ENCODE results near the gene EPHB1. TPM values are rescaled to one million over a fixed set of nuclear protein-coding genes. Genes with fewer than 3 reads are reported as not detected.
"Not testable (repeated sequence)": the region's sequence is repeated elsewhere in the genome, so short reads cannot be mapped to it uniquely, and the experiment has no call there.

The EPHB1 gene
- total RNA-seq, 1 experiment from 2014 or later = not detected

DNA sequence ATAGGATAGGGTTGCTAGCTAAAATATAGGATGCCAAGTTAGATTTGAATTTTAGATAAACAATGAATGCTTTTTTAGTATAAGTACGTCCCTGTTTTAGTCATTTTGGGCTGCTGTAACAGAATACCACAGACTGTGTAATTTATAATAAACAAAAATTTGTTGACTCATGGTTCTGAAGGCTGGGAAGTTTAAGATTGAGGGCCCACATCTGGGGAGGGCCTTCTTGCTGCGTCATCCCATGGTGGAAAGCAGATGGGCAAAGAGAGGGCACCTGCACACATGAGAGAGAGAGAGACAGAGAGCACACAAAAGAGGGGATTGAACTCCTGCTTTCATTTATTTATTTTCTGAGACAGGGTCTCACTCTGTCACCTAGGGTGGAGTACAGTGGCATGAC lies 246.5 kb downstream of the EPHB1 start:
- in situ Hi-C loops (cut with HindIII; ENCODE audit: low sequenced_read_pairs) = no loop called here
- DNase-seq (ENCODE audit: low spot score) = no peak

DNA sequence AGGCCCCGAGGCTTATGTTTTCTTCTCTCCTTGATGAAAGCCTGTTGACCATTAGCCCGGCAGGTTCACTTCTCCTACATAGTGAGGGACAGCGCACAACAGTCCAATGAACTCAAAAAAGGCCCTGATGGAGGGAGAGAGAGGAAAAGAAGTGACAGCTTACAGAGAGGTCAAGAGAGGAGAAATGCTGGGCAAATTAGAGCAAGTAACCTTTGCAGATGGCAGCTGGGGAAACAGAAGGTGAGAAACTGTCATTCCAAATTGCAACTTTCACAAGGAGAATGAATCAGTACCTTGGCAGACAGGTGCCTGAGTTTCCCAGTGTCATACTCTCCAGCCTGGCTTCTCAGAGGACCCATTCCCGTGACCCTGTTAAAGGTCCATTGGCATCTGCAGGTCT lies 252.0 kb downstream of the EPHB1 start:
- peak; percentile 83 for DNase-seq (ENCODE audit: low spot score)
- in situ Hi-C loops (cut with HindIII; ENCODE audit: low sequenced_read_pairs) = no loop called here

- in situ Hi-C loops (cut with HindIII; ENCODE audit: low sequenced_read_pairs) = no loop called here
- DNase-seq (ENCODE audit: low spot score) = no peak
Observed at GRCh38 chr3:135050536-135050935, 255.5 kb downstream of the EPHB1 start.

GRCh38 chr3:135051409-135051973 lies 256.4 kb downstream of the EPHB1 start:
- DNase-seq (ENCODE audit: low spot score) = no peak
- in situ Hi-C loops (cut with HindIII; ENCODE audit: low sequenced_read_pairs) = no loop called here

GRCh38 chr3:135055449-135055848 lies 260.4 kb downstream of the EPHB1 start:
- in situ Hi-C loops (cut with HindIII; ENCODE audit: low sequenced_read_pairs) = no loop called here

DNA sequence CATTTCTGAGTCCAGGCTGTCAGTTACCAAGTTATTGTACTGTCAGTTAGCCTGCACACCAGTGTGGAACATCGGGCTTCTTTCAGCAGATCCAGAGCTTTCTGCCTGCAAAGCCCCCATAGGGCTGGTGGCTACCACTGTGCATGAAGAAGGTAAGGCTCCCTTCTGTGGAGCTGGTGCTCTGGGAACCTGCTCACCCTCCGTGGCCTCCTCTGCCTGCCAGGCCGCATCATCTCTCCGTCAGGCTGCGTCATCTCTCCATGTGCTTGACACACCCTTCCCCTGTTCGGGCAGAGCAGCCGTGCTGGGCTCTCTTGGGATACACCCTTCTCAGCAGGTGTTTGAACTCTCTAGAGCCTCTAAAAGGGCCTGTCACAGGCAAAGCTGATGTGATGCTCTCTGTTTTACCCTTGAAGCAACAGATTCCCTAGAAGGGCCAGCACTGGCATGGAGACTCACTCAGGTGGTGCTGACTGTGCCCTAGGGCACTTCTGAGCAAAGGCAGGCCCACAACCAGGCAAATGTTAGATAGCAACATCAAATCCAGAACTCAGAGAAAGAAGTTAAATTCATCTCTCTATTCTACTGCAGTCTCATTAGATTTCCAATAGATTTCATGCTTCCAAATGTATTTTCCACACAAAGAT lies 261.1 kb downstream of the EPHB1 start:
- DNase-seq (ENCODE audit: low spot score) = no peak
- in situ Hi-C loops (cut with HindIII; ENCODE audit: low sequenced_read_pairs) = no loop called here

More at GRCh38 chr3:135055449-135055848, 260.4 kb downstream of the EPHB1 start:
- peak; percentile 54 for DNase-seq (ENCODE audit: low spot score)

DNA sequence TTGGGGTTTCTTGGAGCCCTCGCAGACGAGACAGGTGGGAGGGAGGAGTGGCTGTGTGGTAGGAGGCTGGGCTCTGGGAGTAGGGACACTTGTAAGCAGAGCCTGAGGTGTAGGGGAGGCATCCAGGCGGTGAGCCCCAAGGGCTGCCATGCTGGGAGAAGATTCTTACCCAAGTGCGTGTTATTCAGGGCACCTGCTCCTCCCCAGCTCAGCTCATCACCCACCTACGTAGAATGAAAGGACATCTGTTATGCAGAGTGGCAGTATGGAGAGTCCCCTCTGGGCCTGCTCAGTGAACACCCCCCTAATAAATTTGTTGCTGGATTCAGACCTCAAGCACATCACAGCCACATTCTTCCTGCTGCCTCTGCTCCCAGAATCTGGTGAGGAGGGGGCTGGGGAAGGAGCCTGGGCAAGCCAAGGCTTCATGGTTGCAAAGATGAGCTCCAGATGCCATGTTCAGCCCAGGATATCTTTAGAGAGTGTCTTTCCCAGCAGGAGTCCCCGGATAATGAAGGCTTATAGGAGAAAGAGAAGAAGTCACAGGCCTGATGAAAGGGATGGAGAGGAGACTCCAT lies 261.8 kb downstream of the EPHB1 start:
- in situ Hi-C loops (cut with HindIII; ENCODE audit: low sequenced_read_pairs) = no loop called here
- DNase-seq (ENCODE audit: low spot score) = no peak

- in situ Hi-C loops (cut with HindIII; ENCODE audit: low sequenced_read_pairs) = no loop called here
Observed at GRCh38 chr3:135057996-135058395, 262.9 kb downstream of the EPHB1 start.

DNA sequence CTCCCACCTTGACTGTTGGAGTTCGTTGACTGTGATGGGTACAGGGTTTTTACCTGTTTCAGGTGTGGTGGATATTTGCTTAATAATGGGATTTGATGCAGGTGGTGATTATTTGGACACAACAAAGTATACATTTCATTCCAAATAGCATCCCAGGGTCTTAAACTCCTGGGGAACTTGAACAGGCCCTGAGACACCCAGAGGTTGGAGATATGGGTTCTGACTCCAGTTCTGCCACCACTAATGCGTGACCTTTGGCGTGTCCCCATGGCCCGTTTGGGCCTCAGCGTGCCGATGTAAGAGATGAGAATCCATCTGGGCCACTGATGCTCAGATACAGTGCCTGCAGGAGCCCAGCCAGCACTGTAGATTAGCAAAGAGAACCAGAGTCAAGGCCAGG lies 264.5 kb downstream of the EPHB1 start:
- in situ Hi-C loops (cut with HindIII; ENCODE audit: low sequenced_read_pairs) = no loop called here
- DNase-seq (ENCODE audit: low spot score) = peak; percentile 58

More at GRCh38 chr3:135057996-135058395, 262.9 kb downstream of the EPHB1 start:
- DNase-seq (ENCODE audit: low spot score) = no peak

GRCh38 chr3:135066844-135067727 lies 272.0 kb downstream of the EPHB1 start:
- DNase-seq (ENCODE audit: low spot score); in situ Hi-C loops (cut with HindIII; ENCODE audit: low sequenced_read_pairs): not testable (repeated sequence)

DNA sequence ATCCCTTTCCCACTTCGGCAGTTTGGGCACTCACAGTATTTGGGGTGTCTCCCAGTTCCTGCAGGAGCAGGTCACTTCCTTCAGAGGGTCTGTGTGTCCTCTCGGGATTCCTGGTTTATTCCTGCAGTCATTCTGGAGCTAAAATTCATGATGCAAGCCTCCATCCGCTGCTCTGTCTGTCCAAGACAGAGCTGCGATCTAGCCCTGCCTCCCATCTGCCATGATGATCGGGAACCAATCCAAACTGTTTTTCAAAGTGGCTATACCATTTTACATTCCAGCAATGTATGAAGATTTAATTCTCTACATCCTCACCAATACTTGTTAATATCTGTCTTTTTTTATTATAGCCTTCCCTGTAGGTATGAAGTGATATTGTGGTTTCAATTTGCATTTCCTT lies 273.0 kb downstream of the EPHB1 start:
- in situ Hi-C loops (cut with HindIII; ENCODE audit: low sequenced_read_pairs) = no loop called here

DNA sequence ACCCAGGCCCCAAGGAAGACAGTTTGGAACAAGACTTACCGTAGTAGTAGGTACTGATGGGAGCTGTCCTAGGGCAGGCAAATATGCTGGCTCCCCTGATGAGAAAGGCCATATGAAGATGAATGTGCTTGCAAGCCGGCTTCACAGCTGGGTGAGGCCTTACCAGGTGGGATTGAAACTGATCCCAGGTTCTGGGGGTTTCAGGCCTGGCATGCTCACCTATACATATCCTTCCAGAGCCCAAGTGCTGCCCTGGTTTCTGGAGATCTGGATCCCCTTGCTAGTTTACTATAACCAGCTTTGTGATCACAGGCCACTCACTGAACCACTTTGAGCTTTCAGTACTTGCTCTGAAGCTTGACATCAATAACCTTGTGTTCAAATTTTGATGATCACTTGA lies 274.3 kb downstream of the EPHB1 start:
- in situ Hi-C loops (cut with HindIII; ENCODE audit: low sequenced_read_pairs) = no loop called here
- DNase-seq (ENCODE audit: low spot score) = no peak

More for the DNA sequence above, 273.0 kb downstream of the EPHB1 start:
- no peak for DNase-seq (ENCODE audit: low spot score)

DNA sequence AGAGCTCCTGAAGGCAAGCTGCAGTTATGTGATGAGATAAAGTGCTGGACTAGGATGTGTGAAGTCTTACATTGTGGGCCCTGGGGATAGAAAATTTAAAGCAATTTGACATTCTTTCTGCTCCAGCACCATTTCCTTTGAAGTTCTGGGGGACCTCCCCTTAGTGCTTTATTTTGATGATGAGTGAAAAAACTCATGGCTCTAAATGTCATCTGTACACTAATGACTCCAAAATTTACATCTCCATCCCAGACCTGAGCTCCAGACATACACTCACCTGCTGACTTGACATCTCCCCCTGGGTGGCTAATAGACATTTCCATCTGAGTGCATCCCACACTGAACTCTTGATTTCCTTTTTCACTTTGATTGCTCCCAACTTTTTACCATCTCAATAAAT lies 276.4 kb downstream of the EPHB1 start:
- no peak for DNase-seq (ENCODE audit: low spot score)
- in situ Hi-C loops (cut with HindIII; ENCODE audit: low sequenced_read_pairs) = no loop called here

- no peak for DNase-seq (ENCODE audit: low spot score)
- in situ Hi-C loops (cut with HindIII; ENCODE audit: low sequenced_read_pairs) = no loop called here
Observed at GRCh38 chr3:135072431-135072830, 277.4 kb downstream of the EPHB1 start.

GRCh38 chr3:135075157-135075556 lies 280.1 kb downstream of the EPHB1 start:
- no peak for DNase-seq (ENCODE audit: low spot score)
- in situ Hi-C loops (cut with HindIII; ENCODE audit: low sequenced_read_pairs) = no loop called here

DNA sequence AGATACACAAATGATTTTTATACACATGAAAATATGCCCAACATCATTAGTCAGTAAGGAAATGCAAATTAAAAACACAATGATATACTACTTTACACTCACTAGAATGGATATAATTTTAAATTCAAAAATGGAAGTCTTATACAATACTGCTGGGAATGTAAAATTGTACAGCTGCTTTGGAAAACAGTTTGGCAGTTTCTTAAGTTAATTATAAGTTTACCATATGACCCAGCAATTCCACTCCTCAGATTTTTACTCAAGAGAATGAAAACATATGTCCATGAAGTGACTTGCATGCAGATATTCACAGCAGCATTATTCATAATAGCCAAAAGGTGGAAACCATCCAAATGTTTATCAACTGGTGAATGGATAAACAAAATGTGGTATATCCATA lies 281.3 kb downstream of the EPHB1 start:
- in situ Hi-C loops (cut with HindIII; ENCODE audit: low sequenced_read_pairs) = no loop called here
- DNase-seq (ENCODE audit: low spot score) = no peak

- DNase-seq (ENCODE audit: low spot score) = no peak
- in situ Hi-C loops (cut with HindIII; ENCODE audit: low sequenced_read_pairs) = no loop called here
Observed at GRCh38 chr3:135077186-135077585, 282.1 kb downstream of the EPHB1 start.

GRCh38 chr3:135078283-135078682 lies 283.2 kb downstream of the EPHB1 start:
- DNase-seq (ENCODE audit: low spot score) = no peak
- in situ Hi-C loops (cut with HindIII; ENCODE audit: low sequenced_read_pairs) = no loop called here

GRCh38 chr3:135079095-135079494 lies 284.0 kb downstream of the EPHB1 start:
- in situ Hi-C loops (cut with HindIII; ENCODE audit: low sequenced_read_pairs) = no loop called here
- no peak for DNase-seq (ENCODE audit: low spot score)

DNA sequence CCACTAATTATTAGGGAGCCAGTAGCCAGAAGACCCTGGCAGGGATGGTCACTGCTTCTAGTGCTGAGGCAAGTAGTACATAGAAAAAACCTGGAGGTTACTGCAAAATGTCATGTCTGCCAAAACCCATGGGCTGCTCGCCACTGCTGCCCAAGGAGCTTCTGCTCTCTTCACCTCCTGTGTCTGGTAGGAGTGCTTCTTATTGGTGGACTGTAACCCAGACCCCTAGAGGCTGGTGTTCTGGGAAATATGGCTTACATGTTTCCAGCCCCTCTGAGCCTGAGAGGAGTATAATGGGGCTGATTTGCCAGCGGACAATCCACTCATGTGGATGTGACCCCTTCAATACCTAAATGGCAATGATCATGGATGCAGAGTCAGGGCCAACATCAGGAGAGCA lies 286.4 kb downstream of the EPHB1 start:
- DNase-seq (ENCODE audit: low spot score) = peak; percentile 68
- in situ Hi-C loops (cut with HindIII; ENCODE audit: low sequenced_read_pairs) = no loop called here

Measured in G401 (cell line).